ENCODE data around the gene NDUFS8.

The NDUFS8 gene

DNA sequence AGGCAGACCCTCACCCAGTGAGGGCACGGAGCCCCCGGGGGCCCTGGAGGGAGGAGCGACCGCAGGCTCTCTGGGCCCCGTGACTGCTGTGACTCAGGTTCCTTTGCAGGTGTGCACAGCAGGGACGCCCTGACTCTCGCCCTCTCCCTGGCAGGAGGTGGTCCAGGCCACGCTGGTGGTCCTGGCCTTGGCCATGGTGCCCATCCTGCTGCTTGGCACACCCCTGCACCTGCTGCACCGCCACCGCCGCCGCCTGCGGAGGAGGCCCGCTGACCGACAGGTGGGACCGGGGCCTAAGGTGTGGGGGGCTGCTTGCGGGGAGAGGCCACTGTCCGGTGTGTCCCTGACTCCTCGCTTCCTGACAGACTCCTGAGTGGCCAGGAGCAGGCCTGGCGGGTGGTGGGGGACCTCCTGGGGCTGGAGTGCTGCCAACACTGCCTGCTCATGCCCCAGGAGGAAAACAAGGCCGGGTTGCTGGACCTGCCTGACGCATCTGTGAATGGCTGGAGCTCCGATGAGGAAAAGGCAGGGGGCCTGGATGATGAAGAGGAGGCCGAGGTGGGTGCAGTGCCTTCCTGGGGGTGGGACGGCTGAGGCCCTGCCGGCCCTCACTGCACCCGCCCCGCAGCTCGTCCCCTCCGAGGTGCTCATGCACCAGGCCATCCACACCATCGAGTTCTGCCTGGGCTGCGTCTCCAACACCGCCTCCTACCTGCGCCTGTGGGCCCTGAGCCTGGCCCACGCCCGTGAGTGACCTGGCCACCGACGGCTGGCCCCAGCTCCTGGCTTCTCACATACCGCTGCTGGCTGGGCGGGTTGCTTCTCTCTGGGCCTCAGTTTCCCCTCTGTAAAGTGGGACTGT is 19.3 kb downstream of the NDUFS8 start:
- DNase-seq (ENCODE audit: low spot score) = no peak

DNA sequence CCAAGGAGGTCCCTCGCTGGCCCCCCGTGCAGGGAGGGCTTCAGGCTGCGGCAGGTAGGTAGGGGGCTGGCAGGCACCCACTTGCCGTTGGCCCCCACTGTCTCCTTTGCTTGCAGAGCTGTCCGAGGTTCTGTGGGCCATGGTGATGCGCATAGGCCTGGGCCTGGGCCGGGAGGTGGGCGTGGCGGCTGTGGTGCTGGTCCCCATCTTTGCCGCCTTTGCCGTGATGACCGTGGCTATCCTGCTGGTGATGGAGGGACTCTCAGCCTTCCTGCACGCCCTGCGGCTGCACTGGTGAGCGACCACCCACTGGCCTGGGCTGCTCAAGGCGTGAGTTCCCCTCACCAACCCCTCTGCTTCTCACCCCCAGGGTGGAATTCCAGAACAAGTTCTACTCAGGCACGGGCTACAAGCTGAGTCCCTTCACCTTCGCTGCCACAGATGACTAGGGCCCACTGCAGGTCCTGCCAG is 19.9 kb downstream of the NDUFS8 start:
- no peak for DNase-seq (ENCODE audit: low spot score)

DNA sequence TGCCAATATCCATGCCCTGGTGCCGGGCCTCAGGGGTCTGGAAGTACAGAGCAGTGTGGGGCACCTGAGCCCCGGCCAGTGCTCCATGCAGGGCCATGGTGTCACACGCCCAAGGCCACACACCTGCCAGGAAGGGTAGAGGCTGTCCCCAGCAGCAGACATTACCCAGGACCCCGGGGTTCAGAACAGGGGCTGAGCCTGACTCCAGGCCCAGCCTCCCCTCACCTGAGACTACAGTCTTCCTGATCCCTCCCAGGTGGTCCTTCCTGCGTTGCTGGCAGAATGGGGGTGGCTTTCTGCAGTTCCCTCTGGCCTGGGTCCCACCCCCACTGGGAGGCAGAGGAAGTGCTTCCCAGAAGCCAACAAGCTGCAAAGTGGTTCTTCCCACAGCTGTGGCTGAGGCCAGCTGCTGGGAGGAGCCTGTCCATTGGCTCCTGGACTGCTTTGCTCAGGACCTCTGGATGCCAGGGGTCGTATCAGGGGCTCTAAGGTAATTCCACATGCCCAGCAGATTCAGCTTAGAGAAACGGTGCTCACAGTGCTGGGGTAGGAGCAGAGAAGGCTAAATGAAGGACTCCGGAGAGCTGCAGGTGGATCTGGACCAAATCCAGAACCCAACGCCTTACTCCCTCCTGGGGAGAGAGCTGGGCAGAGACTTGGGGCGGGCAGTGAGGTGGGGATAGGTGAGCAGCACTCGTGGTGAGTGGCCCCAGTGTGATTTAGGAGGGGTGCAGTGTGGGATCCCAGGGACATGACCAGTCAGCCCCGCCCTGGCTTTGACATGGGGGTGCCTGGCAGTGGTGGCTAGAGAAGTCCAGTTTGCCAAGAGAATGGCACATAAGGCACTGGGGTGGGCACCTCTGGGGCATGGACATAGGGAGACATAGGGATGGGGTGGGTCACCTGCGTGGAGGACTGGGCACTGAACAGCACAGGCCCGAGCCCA is 21.0 kb downstream of the NDUFS8 start:
- no peak for DNase-seq (ENCODE audit: low spot score)

DNA sequence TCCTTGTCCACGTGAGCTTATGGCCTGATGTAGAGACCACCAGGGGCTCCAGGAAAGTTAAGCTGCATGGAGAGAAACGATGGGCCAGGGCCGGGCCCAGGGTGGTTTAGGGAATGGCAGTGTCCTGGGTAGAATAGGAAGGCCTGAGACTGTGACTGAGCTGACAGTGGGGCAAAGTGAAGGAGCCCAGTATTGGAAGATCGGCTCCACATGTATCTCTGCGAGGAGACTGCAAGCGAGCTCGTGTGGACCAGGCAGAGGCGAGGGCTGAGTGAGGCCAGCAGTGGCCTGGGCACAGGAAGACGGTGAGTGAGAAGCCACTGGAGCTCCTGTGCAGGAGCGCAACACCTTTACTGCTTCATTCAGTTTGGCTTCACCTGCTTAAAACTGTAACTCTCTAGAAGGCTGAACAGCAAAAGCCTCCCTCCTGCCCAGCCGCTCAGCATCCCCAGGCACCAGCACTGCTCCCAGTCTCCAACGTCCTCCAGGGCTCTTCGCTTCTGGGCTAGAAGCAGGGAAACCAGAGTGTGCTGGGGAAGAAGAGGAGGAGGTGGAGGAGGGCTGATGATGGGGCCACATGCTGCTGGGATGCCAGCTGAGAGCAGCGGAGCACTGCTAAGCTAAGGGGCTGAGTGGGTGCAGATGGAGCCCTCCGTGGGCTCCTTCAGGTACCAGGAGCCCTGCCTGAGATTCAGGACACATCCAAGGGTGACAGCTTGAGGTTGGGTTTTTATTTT is 21.8 kb downstream of the NDUFS8 start:
- no peak for DNase-seq (ENCODE audit: low spot score)

DNA sequence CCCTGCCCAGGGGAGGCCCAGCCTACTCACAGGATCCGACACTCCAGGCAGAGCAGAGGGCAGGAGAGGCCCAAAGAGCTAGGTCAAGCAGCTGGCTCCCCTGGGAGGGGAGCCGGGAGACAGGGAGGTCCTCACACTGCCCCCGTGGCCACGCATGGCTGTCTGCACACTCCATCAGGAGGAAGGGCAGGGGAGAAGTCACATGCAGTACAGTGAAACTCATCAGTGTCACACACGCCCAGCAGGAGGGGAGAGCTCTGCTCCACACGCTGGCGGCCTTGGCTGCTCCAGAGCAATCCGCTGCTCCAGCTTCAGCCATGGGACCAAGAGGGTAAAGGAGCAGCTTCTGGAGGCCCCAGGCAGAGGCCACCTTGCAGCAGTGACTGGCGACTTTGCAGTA is 22.6 kb downstream of the NDUFS8 start:
- DNase-seq (ENCODE audit: low spot score) = no peak

DNA sequence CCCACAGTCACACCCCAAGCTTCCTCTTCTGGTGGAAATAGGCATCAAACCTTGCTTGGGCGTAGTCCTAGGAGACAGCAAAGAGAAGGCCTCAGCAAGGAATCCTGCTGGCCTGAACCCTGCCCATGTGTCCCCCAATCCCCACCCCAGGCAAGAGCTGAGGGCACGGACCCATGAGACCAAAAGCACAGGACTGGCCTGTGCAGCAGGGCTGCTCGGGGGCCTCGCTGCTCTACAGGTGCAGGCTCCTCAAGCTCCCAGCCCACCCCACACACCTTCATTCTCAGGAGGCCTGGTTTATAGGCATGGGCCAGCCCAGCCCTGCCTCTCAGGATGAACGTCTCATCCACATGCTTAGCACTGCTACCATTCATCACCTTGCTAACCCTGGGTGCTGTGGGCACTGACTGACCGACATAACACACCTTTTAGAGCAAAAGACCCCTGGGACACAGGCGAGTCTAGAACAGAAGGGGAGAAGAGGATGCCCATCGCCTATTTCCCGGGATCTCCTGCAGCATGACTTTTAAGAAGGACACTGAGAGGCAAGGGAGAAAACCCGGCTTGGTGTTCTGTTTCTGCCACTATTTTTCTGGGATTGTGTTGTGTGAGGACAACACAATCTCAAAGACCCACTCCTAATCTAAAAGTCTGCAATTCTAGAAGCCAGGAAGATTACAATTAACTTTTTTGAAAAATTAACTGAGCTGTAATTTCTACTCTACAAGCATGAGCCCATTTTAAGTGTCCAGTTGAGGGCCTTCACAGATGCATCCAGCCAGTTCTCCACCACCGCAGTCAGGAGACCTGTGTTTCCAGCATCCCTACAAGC is 23.7 kb downstream of the NDUFS8 start:
- DNase-seq (ENCODE audit: low spot score) = no peak

DNA sequence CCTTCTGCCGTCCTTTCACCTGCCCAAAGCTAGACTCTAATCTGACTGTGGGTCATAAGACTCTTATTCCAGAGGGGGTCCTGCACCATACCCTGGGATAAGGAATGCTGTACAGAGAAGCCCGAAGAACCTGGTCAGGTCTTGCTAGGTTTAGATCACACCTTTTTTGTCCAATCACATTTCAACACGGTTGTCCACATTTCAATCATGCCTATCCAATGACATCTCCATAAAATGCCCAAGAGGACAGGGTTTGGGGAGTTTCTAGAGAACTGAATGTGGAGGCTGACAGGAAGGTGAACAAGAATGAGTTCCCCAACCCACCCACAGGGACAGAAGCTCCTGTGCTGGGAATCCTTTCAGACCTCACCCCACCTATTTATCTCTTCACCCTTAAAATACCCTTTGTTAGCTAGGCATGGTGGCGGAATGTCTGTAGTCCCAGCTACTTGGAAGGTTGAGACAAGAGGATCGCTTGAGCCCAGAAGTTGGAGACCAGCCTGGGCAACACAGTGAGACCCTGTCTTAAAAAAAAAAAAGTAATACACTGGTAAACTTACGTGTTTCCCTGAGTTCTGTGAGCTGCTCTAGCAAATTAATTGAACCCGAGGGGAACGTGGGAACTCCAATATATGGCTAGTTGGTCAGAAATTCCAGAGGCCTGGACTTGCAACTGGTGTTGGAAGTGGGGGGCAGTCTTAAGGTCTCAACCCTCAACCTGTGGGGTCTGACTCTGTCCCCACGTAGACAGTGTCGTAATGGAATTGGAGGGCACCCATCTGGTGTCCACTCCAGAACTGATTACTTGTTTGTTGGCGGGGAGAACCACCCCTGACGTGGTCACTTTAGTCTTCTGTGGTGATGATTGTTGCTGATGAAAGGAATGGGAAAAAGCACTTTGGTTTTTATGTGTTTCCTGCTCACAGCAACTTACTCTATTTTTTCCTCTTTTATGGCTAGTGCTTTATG is 26.1 kb downstream of the NDUFS8 start:
- no peak for DNase-seq (ENCODE audit: low spot score)

DNA sequence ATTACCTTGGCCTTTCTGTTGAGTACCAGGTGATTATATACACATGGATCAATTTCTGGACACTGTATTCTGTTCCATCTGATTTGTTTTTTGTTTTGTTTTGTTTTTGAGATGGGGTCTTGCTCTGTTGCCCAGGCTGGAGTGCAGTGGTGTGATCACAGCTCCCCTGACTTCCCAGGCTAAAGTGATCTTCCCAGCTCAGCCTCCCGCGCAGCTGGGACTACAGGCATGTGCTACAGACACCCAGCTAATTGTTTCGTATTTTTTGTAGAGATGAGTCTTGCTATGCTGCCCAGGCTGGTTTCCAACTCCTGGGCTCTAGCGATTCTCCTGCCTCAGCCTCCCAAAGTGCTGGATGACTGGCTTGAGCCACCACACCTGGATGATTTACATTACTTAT is 27.3 kb downstream of the NDUFS8 start:
- no peak for DNase-seq (ENCODE audit: low spot score)

DNA sequence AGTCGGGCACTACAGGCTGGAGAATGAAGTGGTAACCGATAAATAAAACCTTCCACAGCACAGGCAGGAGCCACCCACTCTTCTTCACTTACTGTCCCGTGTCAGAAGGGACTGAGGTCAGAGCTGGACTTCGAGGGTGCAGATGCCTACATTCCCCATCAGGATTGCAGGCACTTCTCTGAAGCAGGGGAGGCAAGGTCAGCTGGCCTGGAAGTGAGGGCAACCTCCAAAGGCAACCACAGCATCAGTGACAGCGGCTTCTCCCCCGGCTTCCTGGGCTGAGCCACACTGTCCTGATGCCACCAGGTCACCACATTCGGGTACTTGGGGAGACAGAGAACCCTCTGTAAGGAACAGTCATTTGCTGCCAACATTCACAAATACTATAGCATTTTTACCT is 31.0 kb downstream of the NDUFS8 start:
- DNase-seq (ENCODE audit: low spot score) = no peak

DNA sequence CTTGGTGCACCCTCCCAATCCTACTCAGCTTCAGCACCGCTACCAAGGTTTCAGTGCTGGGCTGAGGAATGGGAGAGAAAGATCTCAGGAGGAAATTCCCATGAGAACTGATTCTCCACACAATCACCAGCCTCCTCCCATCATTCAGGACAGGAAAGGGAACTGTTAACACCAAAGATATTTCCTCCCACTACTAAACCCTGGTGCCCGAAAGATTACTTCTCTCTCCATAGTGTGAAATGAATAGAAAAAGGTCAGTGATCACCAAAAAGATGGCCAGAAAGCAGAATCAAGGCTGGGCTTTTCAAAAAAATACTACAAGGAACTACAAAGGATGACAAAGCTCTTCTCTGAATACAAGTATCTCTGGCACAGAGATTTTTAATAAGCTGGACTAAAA is 34.4 kb downstream of the NDUFS8 start:
- no peak for DNase-seq (ENCODE audit: low spot score)

DNA sequence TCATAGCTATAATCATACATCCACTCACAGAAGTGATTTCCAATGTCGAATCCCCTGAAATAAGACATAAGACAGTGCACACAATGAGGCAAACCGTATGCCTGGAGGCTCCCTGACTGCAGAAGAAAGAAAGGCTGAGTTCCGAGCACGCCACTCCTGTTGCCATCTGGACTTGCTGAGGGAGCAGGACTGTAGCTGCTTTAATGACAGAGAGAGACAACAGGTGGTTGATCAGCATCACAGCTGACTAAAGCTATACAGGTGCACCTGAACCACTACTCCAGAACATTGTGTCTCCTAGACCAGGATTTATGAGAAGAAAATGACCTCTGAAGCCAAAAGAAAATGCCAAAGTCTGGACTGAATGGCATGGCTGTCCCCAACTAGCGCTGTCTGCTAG is 35.4 kb downstream of the NDUFS8 start:
- DNase-seq (ENCODE audit: low spot score) = no peak

DNA sequence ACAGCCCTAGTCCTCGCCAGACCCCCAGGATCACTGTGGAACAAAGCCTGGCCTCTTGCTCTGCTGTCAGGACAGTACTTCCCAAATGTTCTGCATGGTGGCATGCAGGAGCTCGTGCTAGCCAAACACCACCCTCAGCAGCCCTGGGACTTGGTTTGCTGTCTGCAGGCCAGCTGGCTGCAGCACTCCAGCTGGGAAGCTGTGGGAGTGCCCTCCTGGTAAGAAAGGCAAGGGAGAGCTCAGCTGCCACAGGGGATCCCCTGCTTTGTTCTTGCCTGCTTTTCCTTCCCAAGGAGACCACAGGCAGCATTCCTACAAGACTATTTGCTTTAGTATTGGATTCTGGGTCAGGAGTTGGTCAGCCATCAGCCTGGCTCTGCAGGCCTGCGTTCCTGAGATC is 36.3 kb downstream of the NDUFS8 start:
- no peak for DNase-seq (ENCODE audit: low spot score)

DNA sequence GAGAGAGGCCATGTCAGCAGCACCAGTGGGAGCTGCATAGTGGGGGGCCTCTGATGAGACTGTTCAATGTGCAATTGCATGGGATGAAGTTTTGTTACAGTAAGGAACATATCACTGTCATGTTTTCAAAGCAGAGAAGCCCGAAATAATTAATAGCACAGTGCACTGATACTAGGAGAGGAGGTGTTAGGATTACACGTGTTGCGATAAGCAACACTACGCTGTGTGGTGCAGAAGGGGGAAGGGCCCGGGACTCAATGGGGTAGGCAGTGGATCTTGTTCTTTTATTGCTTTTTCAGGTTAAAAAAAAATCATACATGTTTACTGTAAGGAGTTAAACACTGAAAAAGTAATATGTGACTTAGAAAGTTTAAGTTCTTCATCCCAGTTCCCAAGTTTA is 37.5 kb downstream of the NDUFS8 start:
- DNase-seq (ENCODE audit: low spot score) = no peak

DNA sequence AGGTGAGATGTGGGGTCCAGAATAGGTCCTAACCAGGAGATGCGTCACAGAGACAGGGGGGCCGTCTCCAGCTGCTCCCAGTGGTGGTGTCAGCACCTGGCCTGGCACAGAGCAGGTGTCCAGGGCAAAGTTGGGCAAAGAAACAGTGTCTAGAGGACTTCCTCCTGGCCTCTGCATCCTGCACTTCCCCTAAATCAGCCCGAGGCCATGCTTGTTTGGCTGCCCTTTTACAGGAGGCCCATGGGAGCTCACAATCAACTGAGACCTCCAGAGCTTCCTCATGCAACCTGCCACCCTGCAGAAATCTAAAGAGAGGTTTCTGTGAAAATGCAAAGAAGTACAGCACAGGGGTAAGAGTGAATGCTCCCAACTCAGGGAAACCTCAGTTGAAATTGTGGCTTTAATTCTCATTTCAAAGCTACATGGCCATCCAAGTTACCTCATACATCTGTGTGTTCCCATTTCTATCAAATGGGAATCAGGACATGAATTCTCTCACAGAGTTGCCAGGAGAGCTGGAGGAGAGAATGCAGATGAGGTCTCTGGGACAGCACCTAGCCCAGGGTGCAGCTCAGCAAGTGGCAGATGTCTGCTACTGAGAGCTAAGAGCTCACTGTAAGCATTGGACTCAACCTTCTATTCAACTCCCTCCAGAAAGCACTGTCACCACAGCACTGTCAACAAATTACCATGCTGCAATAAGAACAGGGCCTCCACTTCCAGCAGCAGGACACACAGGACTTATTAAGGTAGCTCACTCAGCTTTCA is 41.0 kb downstream of the NDUFS8 start:
- DNase-seq (ENCODE audit: low spot score) = no peak

DNA sequence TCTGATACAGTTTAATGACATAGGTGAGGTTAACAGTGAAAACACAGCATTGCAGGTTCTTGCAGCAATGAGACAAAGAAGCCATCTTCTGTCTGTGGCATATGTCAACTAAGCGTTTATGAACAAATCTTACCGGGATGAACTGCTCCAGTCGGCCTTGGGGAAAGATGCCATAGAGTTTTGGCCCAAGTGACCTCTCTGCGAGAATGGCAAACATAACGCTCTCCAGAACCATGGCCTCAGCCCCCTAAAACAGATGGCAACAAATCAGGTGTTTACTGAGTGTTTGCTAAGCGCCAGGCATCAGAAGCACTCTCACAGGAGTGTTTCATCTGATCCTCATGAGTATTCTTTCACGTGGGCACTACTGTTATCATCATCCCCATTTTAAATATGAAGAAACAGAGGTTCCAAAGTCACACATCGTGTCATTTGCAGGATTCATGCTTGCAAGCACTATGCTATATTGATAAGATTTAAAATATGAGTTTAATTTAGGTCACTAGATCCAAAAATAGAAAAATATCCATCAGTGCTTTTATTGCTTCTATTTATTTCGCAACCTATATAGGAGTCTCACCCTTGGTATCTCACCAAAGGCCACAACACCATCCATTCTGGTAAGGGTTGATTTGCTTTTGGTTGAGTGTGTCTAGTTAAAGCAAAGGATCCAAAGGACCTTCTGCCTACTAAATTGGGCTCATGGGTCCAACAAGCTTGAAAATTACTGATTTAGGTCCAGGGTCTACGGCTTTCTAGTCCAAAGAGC is 44.3 kb downstream of the NDUFS8 start:
- DNase-seq (ENCODE audit: low spot score) = no peak

DNA sequence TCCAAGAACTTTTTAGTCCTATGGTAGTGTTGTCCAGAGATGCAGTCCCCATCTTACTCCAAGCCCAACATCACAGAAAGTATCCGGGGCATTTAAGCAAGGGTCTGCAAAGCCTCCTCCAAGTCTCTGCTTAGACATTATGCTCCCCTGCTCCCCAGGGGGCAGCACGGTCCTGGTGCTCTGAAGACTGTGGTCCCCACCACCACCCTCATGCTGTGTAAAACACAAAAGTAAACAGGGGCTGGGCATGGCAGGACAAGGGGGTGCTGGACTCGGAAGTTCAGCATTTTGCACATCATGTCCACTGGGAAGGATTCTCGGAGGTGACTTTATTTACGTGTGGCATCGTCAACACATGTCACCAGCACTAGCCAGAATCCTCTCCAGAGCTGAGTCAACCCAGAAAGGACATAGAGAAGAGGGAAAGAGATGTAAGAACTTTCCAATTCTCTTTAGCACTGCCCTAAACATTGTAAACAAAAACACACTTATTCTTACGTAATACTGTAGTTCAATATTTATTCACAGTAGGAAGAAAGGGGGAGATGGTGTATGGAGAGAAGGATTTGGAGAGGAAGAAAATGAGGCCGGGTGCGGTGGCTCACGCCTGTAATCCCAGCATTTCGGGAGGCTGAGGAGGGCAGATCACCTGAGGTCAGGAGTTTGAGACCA is 46.0 kb downstream of the NDUFS8 start:
- no peak for DNase-seq (ENCODE audit: low spot score)

DNA sequence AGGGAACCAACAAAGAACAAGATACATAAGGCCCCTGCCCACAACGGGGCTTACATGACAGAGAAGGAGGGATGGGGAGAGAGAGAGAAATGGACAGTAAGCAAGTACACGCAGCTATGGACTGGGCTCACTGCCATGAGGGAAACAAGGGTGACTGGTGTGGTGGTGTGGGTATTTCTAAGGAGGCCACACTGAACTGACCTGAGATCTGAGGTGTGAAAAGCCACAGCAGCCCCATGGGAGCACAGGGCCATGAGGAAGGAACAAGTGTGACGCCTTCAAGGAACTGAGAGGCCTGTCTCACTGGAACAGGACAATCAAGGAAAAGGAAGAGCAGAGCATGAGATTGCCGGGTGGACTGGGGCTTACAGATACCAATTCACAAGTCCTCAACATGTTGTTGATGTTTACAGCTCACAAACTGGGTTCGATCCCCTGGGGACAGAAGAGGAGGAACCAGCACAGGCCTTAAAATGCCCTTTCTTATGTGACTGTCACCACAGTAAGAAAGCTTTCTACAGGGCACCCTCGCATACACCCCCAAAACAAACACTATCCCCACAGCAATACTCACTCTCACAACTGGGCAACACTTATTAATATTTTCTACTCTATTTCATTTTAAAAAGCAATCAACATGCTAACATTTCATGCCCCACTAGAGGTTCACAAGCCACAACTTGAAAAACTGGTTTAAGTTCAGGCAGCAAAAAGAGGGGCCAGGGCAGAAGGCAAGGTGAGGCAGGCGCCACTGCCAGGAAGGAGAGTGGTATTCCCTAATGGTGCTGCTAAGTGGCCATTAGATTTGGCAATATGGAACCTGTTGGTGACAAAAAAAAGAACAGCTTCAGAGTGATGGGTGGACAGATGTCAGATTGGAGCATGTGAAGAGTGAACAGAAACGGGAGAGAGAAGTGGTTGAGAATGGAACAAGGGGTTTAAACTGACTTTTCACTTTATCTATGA is 47.4 kb downstream of the NDUFS8 start:
- DNase-seq (ENCODE audit: low spot score) = no peak
